ENCODE results near the gene IGSF3. TPM values are rescaled to one million over a fixed set of nuclear protein-coding genes. Genes with fewer than 3 reads are reported as not detected.
"Not testable (repeated sequence)": the region's sequence is repeated elsewhere in the genome, so short reads cannot be mapped to it uniquely, and the experiment has no call there.

IGSF3 gene
- total RNA-seq, 2 experiments from 2014 or later, result 0.08 to 0.22 TPM

- H3K27ac ChIP-seq (ENCODE audit: low read depth in 1 of 2, low read length in 2 of 2), result no peak overlapping the region
- no peaks in the 10 kb centered on the region for H3K9me3 Mint-ChIP-seq
- ChIA-PET CTCF (no interaction called here), POLR2A (no interaction called here)
- no peak for ATAC-seq (ENCODE audit: poor library complexity)
- H3K4me3 Mint-ChIP-seq, result no peak overlapping the region
- no peaks in the 10 kb centered on the region for H3K36me3 ChIP-seq (ENCODE audit: insufficient read depth, low read length)
- intact Hi-C loops (cut with DNase I, micrococcal nuclease), result no loop called here
- no peak overlapping the region for H3K27ac Mint-ChIP-seq
- no peaks in the 10 kb centered on the region for H3K27me3 ChIP-seq (ENCODE audit: control insufficient read depth in 1 of 2, insufficient read depth in 2 of 2, low read length in 2 of 2)
- H3K27me3 Mint-ChIP-seq, result no peaks in the 10 kb centered on the region
- H3K4me3 ChIP-seq (ENCODE audit: low read length), result no peak overlapping the region
- H3K4me1 ChIP-seq (ENCODE audit: insufficient read depth, low read length), result peaks cover 2% of the 10 kb centered on the region
- no peak for TF ChIP-seq CTCF (IDR thresholded peaks at IDR 0.05)
- H3K36me3 Mint-ChIP-seq (ENCODE audit: low read depth), result no peaks in the 10 kb centered on the region
- no peaks in the 10 kb centered on the region for H3K9me3 ChIP-seq (ENCODE audit: control insufficient read depth in 1 of 2, insufficient read depth in 1 of 2, low read length in 2 of 2)
- peaks cover 10% of the 10 kb centered on the region for H3K4me1 Mint-ChIP-seq (ENCODE audit: low read depth)
- no peak for DNase-seq
These were observed 62.2 kb downstream of the IGSF3 start for GRCh38 chr1:116605315-116605714.

- CTCF ChIA-PET; H3K4me1 ChIP-seq (ENCODE audit: insufficient read depth, low read length); H3K9me3 ChIP-seq (ENCODE audit: control insufficient read depth in 1 of 2, insufficient read depth in 1 of 2, low read length in 2 of 2); H3K27me3 Mint-ChIP-seq; H3K27ac ChIP-seq (ENCODE audit: low read depth in 1 of 2, low read length in 2 of 2); DNase-seq; ATAC-seq (ENCODE audit: poor library complexity); H3K27ac Mint-ChIP-seq; POLR2A ChIA-PET; H3K36me3 ChIP-seq (ENCODE audit: insufficient read depth, low read length); intact Hi-C loops (cut with DNase I, micrococcal nuclease); H3K4me3 ChIP-seq (ENCODE audit: low read length); H3K9me3 Mint-ChIP-seq; H3K36me3 Mint-ChIP-seq (ENCODE audit: low read depth); H3K27me3 ChIP-seq (ENCODE audit: control insufficient read depth in 1 of 2, insufficient read depth in 2 of 2, low read length in 2 of 2); H3K4me3 Mint-ChIP-seq: not testable (repeated sequence)
- H3K4me1 Mint-ChIP-seq (ENCODE audit: low read depth), result peaks cover 10% of the 10 kb centered on the region
These were observed 63.1 kb downstream of the IGSF3 start for GRCh38 chr1:116604408-116604807.

- H3K9me3 Mint-ChIP-seq; H3K9me3 ChIP-seq (ENCODE audit: control insufficient read depth in 1 of 2, insufficient read depth in 1 of 2, low read length in 2 of 2); H3K27me3 ChIP-seq (ENCODE audit: control insufficient read depth in 1 of 2, insufficient read depth in 2 of 2, low read length in 2 of 2); DNase-seq; ATAC-seq (ENCODE audit: poor library complexity); H3K27ac ChIP-seq (ENCODE audit: low read depth in 1 of 2, low read length in 2 of 2); H3K4me1 ChIP-seq (ENCODE audit: insufficient read depth, low read length); H3K4me3 Mint-ChIP-seq; H3K36me3 ChIP-seq (ENCODE audit: insufficient read depth, low read length); H3K4me3 ChIP-seq (ENCODE audit: low read length); H3K36me3 Mint-ChIP-seq (ENCODE audit: low read depth); POLR2A ChIA-PET; H3K27ac Mint-ChIP-seq; H3K27me3 Mint-ChIP-seq; CTCF ChIA-PET; intact Hi-C loops (cut with DNase I, micrococcal nuclease): not testable (repeated sequence)
- peaks cover 10% of the 10 kb centered on the region for H3K4me1 Mint-ChIP-seq (ENCODE audit: low read depth)
These were observed 63.9 kb downstream of the IGSF3 start for GRCh38 chr1:116603646-116604045.

- H3K27ac Mint-ChIP-seq; H3K36me3 Mint-ChIP-seq (ENCODE audit: low read depth); intact Hi-C loops (cut with DNase I, micrococcal nuclease); H3K4me3 Mint-ChIP-seq; H3K27me3 ChIP-seq (ENCODE audit: control insufficient read depth in 1 of 2, insufficient read depth in 2 of 2, low read length in 2 of 2); H3K9me3 Mint-ChIP-seq; H3K27me3 Mint-ChIP-seq; H3K36me3 ChIP-seq (ENCODE audit: insufficient read depth, low read length); H3K27ac ChIP-seq (ENCODE audit: low read depth in 1 of 2, low read length in 2 of 2); ATAC-seq (ENCODE audit: poor library complexity); POLR2A ChIA-PET; H3K4me1 ChIP-seq (ENCODE audit: insufficient read depth, low read length); DNase-seq; H3K9me3 ChIP-seq (ENCODE audit: control insufficient read depth in 1 of 2, insufficient read depth in 1 of 2, low read length in 2 of 2); H3K4me3 ChIP-seq (ENCODE audit: low read length): not testable (repeated sequence)
- H3K4me1 Mint-ChIP-seq (ENCODE audit: low read depth), result peaks cover 11% of the 10 kb centered on the region
- CTCF ChIA-PET, result interaction anchor here (1.0 kb wide), 1 partner anchor 461 kb away, joined by 3 read pairs; no protein-coding TSS in a partner anchor
These were observed 68.2 kb downstream of the IGSF3 start for GRCh38 chr1:116599369-116599768.

GRCh38 chr1:116598420-116599036 is 69.0 kb downstream of the IGSF3 start:
- H3K36me3 ChIP-seq (ENCODE audit: insufficient read depth, low read length); ATAC-seq (ENCODE audit: poor library complexity); H3K27ac Mint-ChIP-seq; POLR2A ChIA-PET; H3K4me1 ChIP-seq (ENCODE audit: insufficient read depth, low read length); intact Hi-C loops (cut with DNase I, micrococcal nuclease); H3K9me3 ChIP-seq (ENCODE audit: control insufficient read depth in 1 of 2, insufficient read depth in 1 of 2, low read length in 2 of 2); H3K27me3 Mint-ChIP-seq; H3K9me3 Mint-ChIP-seq; H3K27ac ChIP-seq (ENCODE audit: low read depth in 1 of 2, low read length in 2 of 2); DNase-seq; H3K4me3 Mint-ChIP-seq; H3K36me3 Mint-ChIP-seq (ENCODE audit: low read depth); H3K27me3 ChIP-seq (ENCODE audit: control insufficient read depth in 1 of 2, insufficient read depth in 2 of 2, low read length in 2 of 2); H3K4me3 ChIP-seq (ENCODE audit: low read length): not testable (repeated sequence)
- peaks cover 11% of the 10 kb centered on the region for H3K4me1 Mint-ChIP-seq (ENCODE audit: low read depth)
- CTCF ChIA-PET, result interaction anchor here (1.0 kb wide), 1 partner anchor 460 kb away, joined by 3 read pairs; no protein-coding TSS in a partner anchor

GRCh38 chr1:116597388-116597787 is 70.1 kb downstream of the IGSF3 start:
- H3K4me3 Mint-ChIP-seq; H3K27ac ChIP-seq (ENCODE audit: low read depth in 1 of 2, low read length in 2 of 2); H3K27me3 Mint-ChIP-seq; H3K9me3 ChIP-seq (ENCODE audit: control insufficient read depth in 1 of 2, insufficient read depth in 1 of 2, low read length in 2 of 2); H3K27me3 ChIP-seq (ENCODE audit: control insufficient read depth in 1 of 2, insufficient read depth in 2 of 2, low read length in 2 of 2); H3K36me3 Mint-ChIP-seq (ENCODE audit: low read depth); H3K27ac Mint-ChIP-seq; H3K4me1 ChIP-seq (ENCODE audit: insufficient read depth, low read length); H3K4me3 ChIP-seq (ENCODE audit: low read length); ATAC-seq (ENCODE audit: poor library complexity); DNase-seq; H3K36me3 ChIP-seq (ENCODE audit: insufficient read depth, low read length); H3K9me3 Mint-ChIP-seq: not testable (repeated sequence)
- H3K4me1 Mint-ChIP-seq (ENCODE audit: low read depth), result peaks cover 11% of the 10 kb centered on the region
- ChIA-PET CTCF (interaction anchor here (0.6 kb wide), 1 partner anchor 873 kb away, joined by 3 read pairs; no protein-coding TSS in a partner anchor), POLR2A (interaction anchor here (1.6 kb wide), 1 partner anchor 23 kb away, joined by 3 read pairs; no protein-coding TSS in a partner anchor)
- intact Hi-C loops (cut with DNase I, micrococcal nuclease), result loop anchor here (2.0 kb wide), 1 partner anchor 459 kb away; no protein-coding TSS in a partner anchor
